Choroid plexus epithelial cell (primary cell): Measurements from ENCODE around the gene PFKFB4.

Source experiments
- DNase-seq: peaks from one replicate; pipeline ENCODE4 v3.0.0-alpha.2; 2010; ENCODE audit warnings: low read depth
- H3K4me3 ChIP-seq: 2 replicates; pipeline ENCODE4 v1.5.1; 2011; ENCODE audit warnings: low read depth, mild to moderate bottlenecking, control low read depth, low read length, moderate library complexity
- CTCF ChIP-seq: conservative IDR thresholded peaks from 2 replicates; pipeline ENCODE4 v1.5.1; 2011; ENCODE audit warnings: low read depth, mild to moderate bottlenecking, control low read depth, inconsistent platforms, low read length, moderate library complexity

PFKFB4 gene

GRCh38 chr3:48560648-48561018 lies 4.0 kb upstream of the PFKFB4 start:
- DNase-seq, result no peak
- TF ChIP-seq CTCF, result no peak
- H3K4me3 ChIP-seq, result peak overlapping the region; percentile 42

GRCh38 chr3:48558493-48559134 lies 2.0 kb upstream of the PFKFB4 start:
- no peak overlapping the region for H3K4me3 ChIP-seq
- no peak for TF ChIP-seq CTCF
- DNase-seq, result no peak

- TF ChIP-seq CTCF, result no peak
- no peak for DNase-seq
- H3K4me3 ChIP-seq, result peak overlapping the region; percentile 72
Observed at GRCh38 chr3:48555949-48556795, 431 bp downstream of the PFKFB4 start.

GRCh38 chr3:48555231-48555948 lies 1.2 kb downstream of the PFKFB4 start:
- DNase-seq, result no peak
- no peak overlapping the region for H3K4me3 ChIP-seq
- no peak for TF ChIP-seq CTCF

- no peak for TF ChIP-seq CTCF
- no peak overlapping the region for H3K4me3 ChIP-seq
- DNase-seq, result no peak
Observed at GRCh38 chr3:48553886-48554845, 2.4 kb downstream of the PFKFB4 start.

GRCh38 chr3:48553361-48553760 lies 3.2 kb downstream of the PFKFB4 start:
- TF ChIP-seq CTCF, result no peak
- no peak overlapping the region for H3K4me3 ChIP-seq
- DNase-seq, result no peak
